A549 (cell line): ENCODE data around the gene GOLGA6B. TPM values are rescaled to one million over a fixed set of nuclear protein-coding genes. Genes with fewer than 3 reads are reported as not detected.
A peak's percentile ranks its signal among the peaks of the same experiment; 100 is the strongest.
"Not testable (repeated sequence)": the region's sequence is repeated elsewhere in the genome, so short reads cannot be mapped to it uniquely, and the experiment has no call there.

Source experiments
- ATAC-seq, 2 experiments: fragments of 200-7000 bp in 1 of 2; fragments of >200 bp in 1 of 2; cut with Nextera tagmentation in 1 of 2; cut with Tn5 transposase in 1 of 2; 3 replicates each; pipeline versions ENCODE4 v1.8.0 to v1.9.1; 2018 to 2020; ENCODE audit warnings: mild to moderate bottlenecking in 1 of 2, moderate library complexity in 1 of 2
- CTCF ChIA-PET: fragments of 300-600 bp; sonication (Branson Sonifier 250); formaldehyde crosslinking; extraction: SDS; loops from one replicate; lab custom pipeline; 2021; ENCODE audit warnings: antibody characterized with exemption, inconsistent platforms; lab: Yijun Ruan, JAX
- POLR2A ChIA-PET: fragments of 350-600 bp; formaldehyde crosslinking; extraction: SDS; loops from one replicate; lab custom pipeline; 2021; ENCODE audit warnings: antibody characterized with exemption, inconsistent platforms; lab: Yijun Ruan, JAX
- DNase-seq, 2 experiments: peaks; one replicate each; pipeline versions ENCODE4 v3.0.0 to v3.0.0-alpha.2; 2011 to 2016; ENCODE audit warnings: low read depth in 1 of 2, low spot score in 1 of 2
- FAIRE-seq: peaks from 2 replicates; lab custom pipeline; 2011; peaks lifted over from hg19 to GRCh38; lab: Jason Lieb, UNC
- H3K27ac ChIP-seq, 2 experiments: fragments of >200 bp; sonication (Bioruptor Twin); formaldehyde crosslinking; 3 replicates each; pipeline ENCODE4 v1.5.1; 2016 to 2017
- H3K4me1 ChIP-seq: fragments of >200 bp; sonication (Bioruptor Twin); formaldehyde crosslinking; 3 replicates; pipeline ENCODE4 v1.6.1; 2016
- H3K4me2 ChIP-seq: fragments of >200 bp; sonication (Bioruptor Twin); formaldehyde crosslinking; 3 replicates; pipeline ENCODE4 v1.6.1; 2016
- H3K4me3 ChIP-seq: fragments of >200 bp; sonication (Bioruptor Twin); formaldehyde crosslinking; 3 replicates; pipeline ENCODE4 v1.5.1; 2016
- H3K9me3 ChIP-seq: fragments of >200 bp; sonication (Bioruptor Twin); formaldehyde crosslinking; 3 replicates; pipeline ENCODE4 v1.6.1; 2016
- E2F6 ChIP-seq: IDR thresholded peaks from 2 replicates; pipeline ENCODE4 v1.6.1; 2012; ENCODE audit warnings: low read depth, borderline replicate concordance
- RAD21 ChIP-seq, 2 experiments: fragments of >200 bp in 1 of 2; sonication (Bioruptor Twin) in 1 of 2; formaldehyde crosslinking in 1 of 2; IDR thresholded peaks in 1 of 2; conservative IDR thresholded peaks in 1 of 2; 2 replicates in 1 of 2; 3 replicates in 1 of 2; pipeline ENCODE4 v1.6.1; 2012 to 2018; ENCODE audit warnings: inconsistent platforms in 1 of 2
- WGBS: methylation state at CpG from one replicate; pipeline ENCODE4 v1.1.6; 2017; ENCODE audit errors: missing lambda C conversion rate; 5-methylcytosine and 5-hydroxymethylcytosine counted together
- polyA plus RNA-seq, 4 experiments: library from polyadenylated mRNA; depleted of rRNA in 3 of 4; stranded (reverse); fragments of >200 nt; fragmentation: RNase III in 1 of 4; extraction: RNeasy Plus Mini Kit Qiagen cat#74134 plus additional on column Dnase treatment in 1 of 4; gene quantifications; 2 replicates in 3 of 4; 3 replicates in 1 of 4; pipeline ENCODE4 v1.2.3, GENCODE V29; 2011 to 2017
- TF ChIP-seq, protein P1 (sequence below): IDR thresholded peaks from 2 replicates; pipeline ENCODE4 v1.6.1; 2012

GOLGA6B gene
- polyA plus RNA-seq, 2 of the 4 experiments (the other 2 are of a cell fraction) = not detected

- Histone ChIP-seq H3K4me2 (no peak overlapping the region), H3K4me3 (no peak overlapping the region), H3K27ac (no peak overlapping the region), H3K4me1 (no peaks in the 10 kb centered on the region), H3K9me3 (no peaks in the 10 kb centered on the region)
- ATAC-seq (no peak), DNase-seq (no peak), FAIRE-seq (no peak)
- TF ChIP-seq RAD21 (conservative IDR thresholded peaks at IDR 0.05 in 1 of 2, IDR thresholded peaks at IDR 0.05 in 1 of 2) = no peak
- POLR2A ChIA-PET = interaction anchor here (0.6 kb wide), 1 partner anchor 18 kb away, joined by 3 read pairs; no protein-coding TSS in a partner anchor
- CTCF ChIA-PET = interaction anchor here (5.7 kb wide), 1 partner anchor 16 kb away, joined by 32 read pairs; no protein-coding TSS in a partner anchor
- WGBS = 66% methylated on average over 10 of the region's 10 CpGs
Observed at GRCh38 chr15:72616491-72617210, 37.8 kb upstream of the GOLGA6B start.

- FAIRE-seq, H3K4me1 ChIP-seq, H3K9me3 ChIP-seq, H3K4me3 ChIP-seq, H3K27ac ChIP-seq, DNase-seq, H3K4me2 ChIP-seq, POLR2A ChIA-PET, ATAC-seq: not testable (repeated sequence)
- WGBS = 68% methylated on average over 4 of the region's 4 CpGs
- CTCF ChIA-PET = interaction anchor here (1.5 to 8.2 kb wide), 2 partner anchors 24 to 47 kb away, joined by 6 to 43 read pairs; no protein-coding TSS in a partner anchor
Observed at GRCh38 chr15:72623854-72624253, 30.6 kb upstream of the GOLGA6B start.

DNA sequence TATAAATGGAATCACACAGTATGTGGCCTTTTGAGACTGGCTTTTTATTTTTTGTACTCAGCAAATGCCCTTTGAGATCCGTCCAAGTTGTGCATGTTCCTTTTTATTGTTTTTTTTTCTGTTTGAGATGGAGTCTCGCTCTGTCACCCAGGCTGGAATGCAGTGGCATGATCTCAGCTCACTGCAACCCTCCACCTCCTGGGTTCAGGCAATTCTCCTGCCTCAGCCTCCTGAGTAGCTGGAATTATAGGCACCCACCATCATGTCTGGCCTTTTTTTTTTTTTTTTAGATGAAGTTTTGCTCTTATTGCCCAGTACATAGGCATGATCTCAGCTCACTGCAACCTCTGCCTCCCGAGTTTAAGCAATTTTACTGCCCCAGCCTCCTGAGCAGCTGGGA is 28.3 kb upstream of the GOLGA6B start:
- FAIRE-seq, DNase-seq, ATAC-seq, POLR2A ChIA-PET, H3K27ac ChIP-seq, H3K9me3 ChIP-seq, H3K4me1 ChIP-seq, H3K4me2 ChIP-seq, H3K4me3 ChIP-seq: not testable (repeated sequence)
- 73% methylated on average over 3 of the region's 3 CpGs for WGBS
- CTCF ChIA-PET = interaction anchor here (1.5 to 8.2 kb wide), 2 partner anchors 26 to 45 kb away, joined by 4 to 43 read pairs; no protein-coding TSS in a partner anchor

DNA sequence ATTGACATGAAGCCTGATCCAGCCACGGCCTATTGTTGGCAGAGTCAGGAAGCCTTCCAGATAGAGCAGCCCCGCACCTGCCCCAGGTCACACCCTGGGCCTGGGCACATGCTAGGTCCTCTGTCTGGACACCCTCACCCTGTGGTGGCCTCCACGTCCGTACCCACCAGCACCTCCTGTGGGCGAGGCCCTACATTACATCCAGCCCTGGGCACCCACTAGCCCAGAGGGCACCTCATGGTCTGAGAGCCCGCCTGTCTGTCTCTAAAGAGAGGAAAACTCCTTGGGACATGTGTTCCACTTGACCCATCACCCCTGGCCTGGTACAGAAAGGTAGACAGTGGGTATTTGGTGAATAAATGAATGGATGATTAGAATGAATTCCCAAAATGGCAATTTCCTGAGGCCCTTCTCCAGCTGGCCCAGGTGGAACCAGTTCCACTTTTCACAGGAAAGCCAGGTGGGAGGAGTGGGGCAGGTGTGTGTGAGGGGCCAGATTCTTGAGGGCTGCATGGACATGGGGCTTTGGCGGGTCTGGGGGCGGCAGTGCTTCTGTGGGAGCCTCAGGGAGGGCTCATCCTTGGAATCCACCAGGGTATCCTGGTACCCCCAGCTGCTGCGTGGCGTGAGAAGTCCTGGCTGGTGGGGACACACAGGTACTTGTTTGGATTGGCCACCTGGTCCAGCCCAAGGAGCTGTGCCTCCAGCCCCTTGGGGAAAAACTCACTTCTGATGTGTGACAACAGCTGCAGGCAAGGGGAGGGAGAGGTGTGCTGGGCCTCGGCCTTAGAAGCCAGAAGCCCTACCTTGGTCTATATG is 26.0 kb upstream of the GOLGA6B start:
- H3K4me3 ChIP-seq, H3K4me2 ChIP-seq, H3K4me1 ChIP-seq, FAIRE-seq, H3K9me3 ChIP-seq, POLR2A ChIA-PET, H3K27ac ChIP-seq: not testable (repeated sequence)
- WGBS = 69% methylated on average over 11 of the region's 11 CpGs
- CTCF ChIA-PET = interaction anchor here (0.9 to 8.2 kb wide), 5 partner anchors 13 to 245 kb away, joined by 3 to 43 read pairs (median 4); no protein-coding TSS in a partner anchor
- peak; percentile 64 to 89; a peak in 5 of 6 replicates for ATAC-seq
- peak in 1 of 2 experiments; percentile 25 for DNase-seq

- 42% methylated on average over 7 of the region's 7 CpGs for WGBS
Observed at GRCh38 chr15:72629068-72629570, 25.4 kb upstream of the GOLGA6B start.

GRCh38 chr15:72636519-72637282 is 17.8 kb upstream of the GOLGA6B start:
- CTCF ChIA-PET, POLR2A ChIA-PET, H3K4me1 ChIP-seq, H3K9me3 ChIP-seq, FAIRE-seq: not testable (repeated sequence)
- 52% methylated on average over 6 of the region's 43 CpGs for WGBS
- TF ChIP-seq, protein P1, sequence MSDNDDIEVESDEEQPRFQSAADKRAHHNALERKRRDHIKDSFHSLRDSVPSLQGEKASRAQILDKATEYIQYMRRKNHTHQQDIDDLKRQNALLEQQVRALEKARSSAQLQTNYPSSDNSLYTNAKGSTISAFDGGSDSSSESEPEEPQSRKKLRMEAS = peak; percentile 54
- peak; percentile 66; the same call in 1 of the 2 replicates for TF ChIP-seq E2F6
- ATAC-seq (peak; percentile 87 to 88), DNase-seq (peak in 1 of 2 experiments; percentile 92)
- peak overlapping the region; percentile 32; the same call in 2 of the 3 replicates for H3K4me3 ChIP-seq
- peak overlapping the region; percentile 56 to 82; a peak in 5 of 6 replicates for H3K27ac ChIP-seq
- H3K4me2 ChIP-seq = peak overlapping the region; percentile 58; the same call in 2 of the 3 replicates

More at GRCh38 chr15:72629068-72629570, 25.4 kb upstream of the GOLGA6B start:
- H3K9me3 ChIP-seq, DNase-seq, FAIRE-seq, H3K4me1 ChIP-seq, H3K27ac ChIP-seq, ATAC-seq, POLR2A ChIA-PET, H3K4me3 ChIP-seq, H3K4me2 ChIP-seq: not testable (repeated sequence)
- CTCF ChIA-PET = interaction anchor here (0.9 to 8.2 kb wide), 5 partner anchors 14 to 245 kb away, joined by 3 to 43 read pairs (median 4); no protein-coding TSS in a partner anchor

- H3K4me1 ChIP-seq, H3K4me2 ChIP-seq, H3K9me3 ChIP-seq, ATAC-seq, H3K4me3 ChIP-seq, DNase-seq, POLR2A ChIA-PET, FAIRE-seq, H3K27ac ChIP-seq, CTCF ChIA-PET: not testable (repeated sequence)
- WGBS = no CpG with 5 or more reads among the region's 26 CpGs
Observed at GRCh38 chr15:72639759-72640483, 14.6 kb upstream of the GOLGA6B start.

DNA sequence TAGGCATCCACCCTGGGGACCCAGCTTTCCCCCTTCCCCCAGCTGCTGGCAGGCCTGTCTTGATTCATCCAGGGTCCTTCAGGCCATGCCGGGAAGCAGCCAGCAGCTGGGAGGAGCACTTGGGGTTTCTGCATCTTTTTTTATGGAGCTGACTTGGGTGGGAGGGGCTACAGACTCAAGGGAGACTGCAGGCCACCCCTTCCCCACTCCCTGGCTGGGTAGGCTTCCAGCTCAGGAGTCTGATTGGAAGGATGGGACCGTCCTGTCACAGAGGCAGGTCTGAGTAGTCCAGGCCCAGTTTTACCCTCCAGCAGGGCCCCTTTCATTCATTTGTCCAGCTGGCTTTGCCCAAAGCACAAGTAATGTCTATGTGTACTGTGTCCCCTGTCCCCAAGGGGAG is 12.2 kb upstream of the GOLGA6B start:
- FAIRE-seq, H3K4me3 ChIP-seq, CTCF ChIA-PET, ATAC-seq, H3K27ac ChIP-seq, H3K4me2 ChIP-seq, H3K4me1 ChIP-seq, H3K9me3 ChIP-seq, DNase-seq, POLR2A ChIA-PET: not testable (repeated sequence)
- no CpG with 5 or more reads among the region's 2 CpGs for WGBS
